WTC11 (cell line): Measurements from ENCODE around the gene POLDIP3. TPM values are rescaled to one million over a fixed set of nuclear protein-coding genes. Genes with fewer than 3 reads are reported as not detected.

Source experiments
- ATAC-seq: fragments of 200-7000 bp; cut with Tn5 transposase; 2 replicates; pipeline ENCODE4 v1.10.0; 2021; ENCODE audit warnings: mild to moderate bottlenecking, moderate library complexity
- CTCF ChIA-PET: fragments of 300-600 bp; sonication (Branson Sonifier 250); formaldehyde crosslinking; loops from one replicate; lab custom pipeline; 2021; ENCODE audit warnings: antibody characterized with exemption; lab: Charles Lee
- POLR2A ChIA-PET: fragments of 350-600 bp; sonication (Branson Sonifier 250); formaldehyde crosslinking; loops from one replicate; lab custom pipeline; 2021; ENCODE audit warnings: antibody characterized with exemption; lab: Charles Lee
- DNase-seq: peaks from one replicate; pipeline ENCODE4 v3.0.0; 2021; ENCODE audit warnings: low spot score
- H3K27ac Mint-ChIP-seq: 2 replicates; pipeline ENCODE4 v1.8.0; 2021; ENCODE audit warnings: mixed read lengths
- H3K27me3 Mint-ChIP-seq: 2 replicates; pipeline ENCODE4 v1.8.0; 2021; ENCODE audit warnings: low read depth, mild to moderate bottlenecking, moderate library complexity, mixed read lengths
- H3K36me3 Mint-ChIP-seq: 2 replicates; pipeline ENCODE4 v1.8.0; 2021; ENCODE audit warnings: mixed read lengths
- H3K4me1 Mint-ChIP-seq: 2 replicates; pipeline ENCODE4 v1.8.0; 2022; ENCODE audit warnings: mixed read lengths
- H3K4me3 Mint-ChIP-seq: 2 replicates; pipeline ENCODE4 v1.8.0; 2021; ENCODE audit warnings: mild to moderate bottlenecking, moderate library complexity, mixed read lengths
- H3K9me3 Mint-ChIP-seq: 2 replicates; pipeline ENCODE4 v1.8.0; 2021; ENCODE audit warnings: mixed read lengths
- CREB1 ChIP-seq: sonication (generic); formaldehyde crosslinking; IDR thresholded peaks from 2 replicates; pipeline ENCODE4 v1.8.0; 2023; ENCODE audit warnings: mild to moderate bottlenecking, missing genetic modification reagents
- EMX1 ChIP-seq: fragments of 250-450 bp; sonication (Bioruptor Pico); IDR thresholded peaks from 2 replicates; pipeline ENCODE4 v1.8.0; 2021; ENCODE audit warnings: mild to moderate bottlenecking
- ESRRA ChIP-seq: sonication (generic); formaldehyde crosslinking; IDR thresholded peaks from 2 replicates; pipeline ENCODE4 v1.8.1; 2022; ENCODE audit warnings: mild to moderate bottlenecking, missing genetic modification reagents, borderline replicate concordance
- ETV6 ChIP-seq: sonication (generic); formaldehyde crosslinking; IDR thresholded peaks from 2 replicates; pipeline ENCODE4 v1.8.1; 2022; ENCODE audit warnings: mild to moderate bottlenecking, missing genetic modification reagents
- FOXJ3 ChIP-seq: sonication (generic); formaldehyde crosslinking; IDR thresholded peaks from 2 replicates; pipeline ENCODE4 v1.9.0; 2021; ENCODE audit warnings: missing genetic modification reagents, mild to moderate bottlenecking, borderline replicate concordance
- FOXP1 ChIP-seq: sonication (generic); formaldehyde crosslinking; IDR thresholded peaks from 2 replicates; pipeline ENCODE4 v1.8.0; 2022; ENCODE audit warnings: missing genetic modification reagents, mild to moderate bottlenecking, moderate library complexity, borderline replicate concordance
- GABPB1 ChIP-seq: sonication (generic); formaldehyde crosslinking; IDR thresholded peaks from 2 replicates; pipeline ENCODE4 v1.8.1; 2023; ENCODE audit warnings: mild to moderate bottlenecking, missing genetic modification reagents
- GRHL2 ChIP-seq: fragments of 250-450 bp; sonication (Bioruptor Pico); IDR thresholded peaks from 2 replicates; pipeline ENCODE4 v1.8.0; 2022; ENCODE audit warnings: mild to moderate bottlenecking, moderate library complexity; ENCODE audit not compliant: insufficient replicate concordance, severe bottlenecking
- JAZF1 ChIP-seq: fragments of 250-450 bp; sonication (Bioruptor Pico); IDR thresholded peaks from 2 replicates; pipeline ENCODE4 v1.9.0; 2021; ENCODE audit warnings: moderate library complexity, mild to moderate bottlenecking, inconsistent platforms
- MAX ChIP-seq: sonication (generic); formaldehyde crosslinking; IDR thresholded peaks from 2 replicates; pipeline ENCODE4 v1.8.0; 2022; ENCODE audit warnings: mild to moderate bottlenecking, missing genetic modification reagents
- MLX ChIP-seq: sonication (generic); formaldehyde crosslinking; IDR thresholded peaks from 2 replicates; pipeline ENCODE4 v1.8.1; 2023; ENCODE audit warnings: mild to moderate bottlenecking, missing genetic modification reagents, moderate library complexity
- NFATC4 ChIP-seq: fragments of 250-450 bp; sonication (Bioruptor Pico); IDR thresholded peaks from 2 replicates; pipeline ENCODE4 v1.9.0; 2021; ENCODE audit warnings: mild to moderate bottlenecking
- SMAD3 ChIP-seq: sonication (generic); formaldehyde crosslinking; IDR thresholded peaks from 2 replicates; pipeline ENCODE4 v1.8.0; 2022; ENCODE audit warnings: missing genetic modification reagents, mild to moderate bottlenecking, borderline replicate concordance
- SP1 ChIP-seq: sonication (generic); formaldehyde crosslinking; conservative IDR thresholded peaks from 2 replicates; pipeline ENCODE4 v1.8.1; 2022; ENCODE audit warnings: missing genetic modification reagents
- TEAD1 ChIP-seq: sonication (generic); formaldehyde crosslinking; IDR thresholded peaks from 2 replicates; pipeline ENCODE4 v1.8.0; 2022; ENCODE audit warnings: mild to moderate bottlenecking, missing genetic modification reagents
- ZNF232 ChIP-seq: sonication (generic); formaldehyde crosslinking; IDR thresholded peaks from 2 replicates; pipeline ENCODE4 v1.8.0; 2022; ENCODE audit warnings: mild to moderate bottlenecking, missing genetic modification reagents
- ZNF263 ChIP-seq: sonication (generic); formaldehyde crosslinking; IDR thresholded peaks from 2 replicates; pipeline ENCODE4 v1.8.1; 2022; ENCODE audit warnings: low read depth, mild to moderate bottlenecking, moderate library complexity, missing genetic modification reagents
- ZNF416 ChIP-seq: fragments of 250-450 bp; sonication (Bioruptor Pico); IDR thresholded peaks from 2 replicates; pipeline ENCODE4 v1.9.0; 2021; ENCODE audit warnings: mild to moderate bottlenecking, inconsistent platforms
- ZNF423 ChIP-seq: fragments of 250-450 bp; sonication (Bioruptor Pico); IDR thresholded peaks from 2 replicates; pipeline ENCODE4 v2.1.2; 2022; ENCODE audit warnings: mild to moderate bottlenecking, moderate library complexity
- total RNA-seq: library from RNA; stranded (reverse); gene quantifications from 3 replicates; pipeline ENCODE4 v1.2.3, GENCODE V29; 2021
- TF ChIP-seq, protein P1 (sequence below): fragments of 250-450 bp; sonication (Bioruptor Pico); IDR thresholded peaks from 2 replicates; pipeline ENCODE4 v1.9.0; 2021; ENCODE audit warnings: moderate library complexity, mild to moderate bottlenecking, inconsistent platforms, borderline replicate concordance
- TF ChIP-seq, protein P2 (sequence below): sonication (generic); formaldehyde crosslinking; IDR thresholded peaks from 2 replicates; pipeline ENCODE4 v1.8.0; 2023; ENCODE audit warnings: missing genetic modification reagents

POLDIP3 gene
- total RNA-seq, 1 experiment from 2014 or later = 73.2 TPM

DNA sequence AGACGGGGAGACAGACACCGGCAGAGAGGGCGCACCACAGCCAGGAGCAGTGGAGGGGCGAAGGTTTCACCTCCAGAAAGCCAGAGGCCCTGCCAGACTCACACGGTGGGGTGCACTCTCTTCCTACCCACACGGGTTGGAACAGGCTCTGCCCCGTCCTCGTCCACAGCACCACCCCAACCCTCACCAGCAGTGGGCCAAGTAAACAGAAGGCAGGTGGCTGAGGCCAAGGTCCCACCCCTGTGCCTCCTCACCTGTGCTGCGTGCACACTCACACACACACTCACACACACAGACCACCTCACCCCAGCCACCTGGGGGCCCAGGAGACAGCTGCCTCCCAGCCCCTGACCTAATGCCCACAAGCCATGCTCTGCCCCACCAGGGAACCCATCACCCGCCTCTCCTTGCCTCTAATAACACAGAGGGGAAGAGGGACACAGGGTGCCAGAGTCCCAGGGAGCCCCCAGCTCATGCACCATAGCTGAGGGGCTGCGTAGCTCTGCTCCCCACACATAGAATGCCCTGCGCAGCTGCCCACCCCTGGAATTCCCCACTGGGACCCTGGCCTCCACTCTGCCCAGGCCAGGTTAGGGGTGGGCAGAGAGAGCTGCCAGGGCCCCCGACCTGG, 31.4 kb upstream of the POLDIP3 start:
- H3K9me3 Mint-ChIP-seq = no peaks in the 10 kb centered on the region
- TF ChIP-seq JAZF1 (CRISPR knock-in tag) (no peak), ZNF263 (CRISPR knock-in tag) (no peak), SMAD3 (CRISPR knock-in tag) (no peak), TEAD1 (CRISPR knock-in tag) (no peak), FOXP1 (CRISPR knock-in tag) (no peak), ZNF416 (CRISPR knock-in tag) (no peak), MAX (CRISPR knock-in tag) (no peak), ZNF232 (CRISPR knock-in tag) (no peak)
- TF ChIP-seq, protein P1, sequence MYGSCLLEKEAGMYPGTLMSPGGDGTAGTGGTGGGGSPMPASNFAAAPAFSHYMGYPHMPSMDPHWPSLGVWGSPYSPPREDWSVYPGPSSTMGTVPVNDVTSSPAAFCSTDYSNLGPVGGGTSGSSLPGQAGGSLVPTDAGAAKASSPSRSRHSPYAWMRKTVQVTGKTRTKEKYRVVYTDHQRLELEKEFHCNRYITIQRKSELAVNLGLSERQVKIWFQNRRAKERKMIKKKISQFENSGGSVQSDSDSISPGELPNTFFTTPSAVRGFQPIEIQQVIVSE = no peak
- TF ChIP-seq, all 79 proteins: peak for 0
- POLR2A ChIA-PET = no interaction called here
- peak overlapping the region; percentile 24; the same call in 1 of the 2 replicates for H3K27ac Mint-ChIP-seq
- peaks cover 29% of the 10 kb centered on the region for H3K4me1 Mint-ChIP-seq
- H3K4me3 Mint-ChIP-seq = no peak overlapping the region
- H3K27me3 Mint-ChIP-seq = no peaks in the 10 kb centered on the region; the same call in 1 of the 2 replicates
- ATAC-seq (no peak), DNase-seq (no peak)
- CTCF ChIA-PET = interaction anchor here (0.8 to 1.9 kb wide), 2 partner anchors 24 to 263 kb away, joined by 3 to 8 read pairs; no protein-coding TSS in a partner anchor
- no peaks in the 10 kb centered on the region for H3K36me3 Mint-ChIP-seq

- DNase-seq (no peak), ATAC-seq (no peak)
- Mint-ChIP-seq H3K27ac (peak overlapping the region; percentile 92; the same call in 1 of the 2 replicates), H3K9me3 (no peaks in the 10 kb centered on the region), H3K4me3 (no peak overlapping the region), H3K27me3 (no peaks in the 10 kb centered on the region; the same call in 1 of the 2 replicates), H3K36me3 (no peaks in the 10 kb centered on the region), H3K4me1 (peaks cover 29% of the 10 kb centered on the region)
- ChIA-PET POLR2A (no interaction called here), CTCF (interaction anchor here (0.8 to 1.9 kb wide), 2 partner anchors 24 to 264 kb away, joined by 3 to 8 read pairs; no protein-coding TSS in a partner anchor)
- TF ChIP-seq SP1 = no peak
- no peak for TF ChIP-seq GABPB1 (CRISPR knock-in tag)
- TF ChIP-seq FOXJ3 (CRISPR knock-in tag) = no peak
- no peak for TF ChIP-seq NFATC4
- no peak for TF ChIP-seq EMX1 (CRISPR knock-in tag)
- TF ChIP-seq MLX (CRISPR knock-in tag) = no peak
- no peak for TF ChIP-seq GRHL2 (CRISPR knock-in tag)
- no peak for TF ChIP-seq CREB1 (CRISPR knock-in tag)
- TF ChIP-seq ETV6 (CRISPR knock-in tag) = no peak
- TF ChIP-seq ZNF416 (CRISPR knock-in tag) = no peak
- no peak for TF ChIP-seq ESRRA
These were observed 30.8 kb upstream of the POLDIP3 start for GRCh38 chr22:42645341-42645937.

DNA sequence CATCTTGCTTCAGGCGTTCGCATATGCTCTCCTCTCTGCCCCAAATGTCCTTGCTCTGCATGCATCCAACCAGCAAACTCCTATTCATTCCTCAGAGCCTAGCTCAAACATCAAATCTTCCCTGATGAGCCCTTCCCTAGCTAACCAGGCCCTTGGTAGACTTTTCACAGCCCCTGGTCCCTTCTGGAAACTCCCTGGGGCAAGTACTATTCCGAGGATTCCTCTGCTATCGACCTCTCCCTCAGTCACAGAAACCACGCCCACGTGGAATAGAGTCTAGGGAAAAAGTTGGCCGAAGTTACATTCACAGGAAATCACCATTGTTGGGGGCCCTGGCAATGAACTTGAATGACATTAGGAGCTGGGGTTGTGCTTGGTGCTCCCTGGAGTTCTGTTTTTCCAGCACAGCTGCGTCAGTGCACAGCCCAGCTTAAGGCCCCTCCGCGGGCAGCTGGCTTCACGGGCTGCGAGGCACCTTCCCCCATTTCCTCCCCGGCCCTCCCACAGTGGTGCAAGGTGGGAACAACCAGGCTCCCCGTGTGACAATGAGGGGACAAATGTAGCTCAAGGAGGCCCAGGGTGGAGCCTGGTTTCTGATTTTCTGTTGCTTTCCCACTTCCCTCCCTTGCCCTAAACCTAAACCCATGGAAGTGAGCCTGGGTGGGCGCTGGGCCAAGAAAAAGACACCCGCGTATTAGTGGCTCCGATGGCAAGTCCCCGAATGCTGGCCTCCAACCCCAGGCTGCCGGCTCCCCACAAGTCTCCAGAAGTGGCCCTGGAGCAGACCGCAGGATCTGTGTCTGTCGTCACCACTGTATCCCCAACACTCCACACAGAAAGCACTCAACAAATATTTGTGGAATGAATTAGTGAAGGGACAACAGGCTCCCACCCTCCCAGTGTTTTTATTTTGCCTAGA, 30.0 kb upstream of the POLDIP3 start:
- Mint-ChIP-seq H3K27me3 (no peaks in the 10 kb centered on the region; the same call in 1 of the 2 replicates), H3K27ac (peak overlapping the region; percentile 92), H3K4me1 (peaks cover 29% of the 10 kb centered on the region), H3K9me3 (no peaks in the 10 kb centered on the region), H3K36me3 (no peaks in the 10 kb centered on the region), H3K4me3 (no peak overlapping the region)
- ChIA-PET POLR2A (no interaction called here), CTCF (interaction anchor here (0.9 kb wide), 1 partner anchor 23 kb away, joined by 3 read pairs; no protein-coding TSS in a partner anchor)
- DNase-seq = no peak
- ATAC-seq = no peak
- 0 out of 2 replicates have a peak, but pooled peaks have one; percentile 16 for TF ChIP-seq ZNF423 (CRISPR knock-in tag)
- TF ChIP-seq, protein P2, sequence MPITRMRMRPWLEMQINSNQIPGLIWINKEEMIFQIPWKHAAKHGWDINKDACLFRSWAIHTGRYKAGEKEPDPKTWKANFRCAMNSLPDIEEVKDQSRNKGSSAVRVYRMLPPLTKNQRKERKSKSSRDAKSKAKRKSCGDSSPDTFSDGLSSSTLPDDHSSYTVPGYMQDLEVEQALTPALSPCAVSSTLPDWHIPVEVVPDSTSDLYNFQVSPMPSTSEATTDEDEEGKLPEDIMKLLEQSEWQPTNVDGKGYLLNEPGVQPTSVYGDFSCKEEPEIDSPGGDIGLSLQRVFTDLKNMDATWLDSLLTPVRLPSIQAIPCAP (CRISPR knock-in tag) = no peak
